Panc1 (cell line): ENCODE results near the gene SOBP. TPM values are rescaled to one million over a fixed set of nuclear protein-coding genes. Genes with fewer than 3 reads are reported as not detected.

Experiments used
- ATAC-seq: fragments of 200-7000 bp; cut with Tn5 transposase; 2 replicates; pipeline ENCODE4 v1.9.1; 2020; ENCODE audit warnings: mild to moderate bottlenecking, moderate library complexity
- BruUV-seq: library from RNA; stranded (reverse); fragments of 400-500 nt; replicated peaks from 2 replicates; lab custom pipeline; 2021; lab: Mats Ljungman, UMichigan
- CTCF ChIA-PET: fragments of 300-600 bp; sonication (Branson Sonifier 250); formaldehyde crosslinking; loops from one replicate; lab custom pipeline; 2022; ENCODE audit warnings: antibody characterized with exemption; lab: Charles Lee
- POLR2A ChIA-PET: fragments of 300-600 bp; sonication (Branson Sonifier 250); formaldehyde crosslinking; loops from one replicate; lab custom pipeline; 2022; ENCODE audit warnings: antibody characterized with exemption; lab: Charles Lee
- DNase-seq: peaks from one replicate; pipeline ENCODE4 v3.0.0-alpha.2; 2010; ENCODE audit warnings: low read depth, low spot score
- H3K27ac ChIP-seq: 2 replicates; pipeline ENCODE4 v1.5.1; 2011; ENCODE audit warnings: mild to moderate bottlenecking, low read length, inconsistent platforms
- H3K27me3 ChIP-seq: fragments of 200-500 bp; sonication (Bioruptor generic); 2 replicates; pipeline ENCODE4 v1.6.0; 2014; ENCODE audit warnings: low read length, inconsistent platforms; ENCODE audit not compliant: control insufficient read depth, insufficient read depth
- H3K36me3 ChIP-seq: fragments of 200-500 bp; sonication (Bioruptor generic); 2 replicates; pipeline ENCODE4 v1.5.1; 2014; ENCODE audit warnings: inconsistent platforms, mild to moderate bottlenecking, low read length, moderate library complexity; ENCODE audit not compliant: control insufficient read depth, insufficient read depth
- H3K4me1 ChIP-seq: 2 replicates; pipeline ENCODE4 v1.5.1; 2011; ENCODE audit warnings: inconsistent platforms, mild to moderate bottlenecking, low read length, moderate library complexity; ENCODE audit not compliant: control insufficient read depth, insufficient read depth
- H3K4me3 ChIP-seq, 2 experiments: 2 replicates each; pipeline ENCODE4 v1.5.1; 2011 to 2012; ENCODE audit warnings: low read depth in 2 of 2, low read length in 2 of 2, mild to moderate bottlenecking in 2 of 2, inconsistent platforms in 1 of 2, moderate library complexity in 1 of 2
- H3K9me3 ChIP-seq: fragments of 200-500 bp; sonication (Bioruptor generic); 2 replicates; pipeline ENCODE4 v1.5.1; 2014; ENCODE audit warnings: low read depth, mild to moderate bottlenecking, inconsistent platforms, low read length, moderate library complexity; ENCODE audit not compliant: control insufficient read depth, insufficient read depth
- POLR2AphosphoS5 ChIP-seq: IDR thresholded peaks from 2 replicates; pipeline ENCODE4 v1.6.1; 2012; ENCODE audit warnings: mild to moderate bottlenecking, low read depth, low read length, moderate library complexity
- SIN3A ChIP-seq: IDR thresholded peaks from 2 replicates; pipeline ENCODE4 v1.6.1; 2012; ENCODE audit warnings: low read depth, mild to moderate bottlenecking, low read length, moderate library complexity, borderline replicate concordance; ENCODE audit not compliant: insufficient read depth
- TCF7L2 ChIP-seq: IDR thresholded peaks from 2 replicates; pipeline ENCODE4 v1.6.1; 2011; ENCODE audit warnings: mild to moderate bottlenecking, low read depth, low read length, inconsistent platforms
- in situ Hi-C: cut with HindIII; loops from 2 replicates; pipeline ENCODE4 v1.10.0; 2016; ENCODE audit warnings: low sequenced_read_pairs, low pct_unique_long_range_greater_than_20kb
- intact Hi-C: fragments of 100-400 bp; cut with micrococcal nuclease; formaldehyde crosslinking; loops from one replicate; pipeline ENCODE4 v1.10.0; 2022; ENCODE audit not compliant: unreplicated experiment
- total RNA-seq: library from RNA; stranded (reverse); gene quantifications from one replicate; pipeline ENCODE4 v1.2.1, GENCODE V29; 2021; ENCODE audit not compliant: unreplicated experiment
- TF ChIP-seq, protein P1 (sequence below): fragments of 450-650 bp; IDR thresholded peaks from 2 replicates; pipeline ENCODE4 v1.5.1; 2017; ENCODE audit warnings: mild to moderate bottlenecking
- TF ChIP-seq, protein P2 (sequence below), 2 experiments: IDR thresholded peaks; 2 replicates each; pipeline ENCODE4 v1.6.1; 2011 to 2012; ENCODE audit warnings: low read depth in 2 of 2, control low read depth in 1 of 2, low read length in 1 of 2, mild to moderate bottlenecking in 1 of 2, moderate library complexity in 1 of 2; ENCODE audit not compliant: insufficient read depth in 1 of 2

The SOBP gene
- total RNA-seq, 1 experiment from 2014 or later: 9.0 TPM

DNA sequence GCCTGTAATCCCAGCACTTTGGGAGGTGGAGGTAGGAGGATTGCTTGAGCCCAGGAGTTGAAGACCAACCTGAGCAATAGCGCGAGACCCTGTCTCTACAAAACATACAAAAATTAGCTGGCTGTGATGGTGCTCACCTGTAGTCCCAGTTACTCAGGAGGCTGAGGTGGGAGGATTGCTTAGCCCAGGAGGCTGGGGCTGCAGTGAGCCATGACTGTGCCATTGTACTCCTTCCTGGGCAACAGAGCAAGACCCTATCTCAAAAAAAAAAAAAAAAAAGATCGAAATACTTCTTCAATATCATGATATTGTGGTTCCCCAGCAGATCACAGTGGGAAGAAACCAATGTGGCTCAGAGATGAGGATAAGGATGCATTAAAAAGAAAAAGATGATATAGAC lies 47.6 kb downstream of the SOBP start:
- in situ Hi-C loops (no loop called here), intact Hi-C loops (no loop called here)
- no peak overlapping the region for H3K4me3 ChIP-seq
- no TSS peak for BruUV-seq
- ATAC-seq (no peak), DNase-seq (no peak)
- CTCF ChIA-PET: no interaction called here
- H3K9me3 ChIP-seq: no peaks in the 10 kb centered on the region
- H3K27me3 ChIP-seq: no peaks in the 10 kb centered on the region
- H3K4me1 ChIP-seq: peaks cover 12% of the 10 kb centered on the region
- no peak overlapping the region for H3K27ac ChIP-seq
- POLR2A ChIA-PET: no interaction called here
- no peaks in the 10 kb centered on the region; the same call in 1 of the 2 replicates for H3K36me3 ChIP-seq
- TF ChIP-seq POLR2AphosphoS5: no peak

DNA sequence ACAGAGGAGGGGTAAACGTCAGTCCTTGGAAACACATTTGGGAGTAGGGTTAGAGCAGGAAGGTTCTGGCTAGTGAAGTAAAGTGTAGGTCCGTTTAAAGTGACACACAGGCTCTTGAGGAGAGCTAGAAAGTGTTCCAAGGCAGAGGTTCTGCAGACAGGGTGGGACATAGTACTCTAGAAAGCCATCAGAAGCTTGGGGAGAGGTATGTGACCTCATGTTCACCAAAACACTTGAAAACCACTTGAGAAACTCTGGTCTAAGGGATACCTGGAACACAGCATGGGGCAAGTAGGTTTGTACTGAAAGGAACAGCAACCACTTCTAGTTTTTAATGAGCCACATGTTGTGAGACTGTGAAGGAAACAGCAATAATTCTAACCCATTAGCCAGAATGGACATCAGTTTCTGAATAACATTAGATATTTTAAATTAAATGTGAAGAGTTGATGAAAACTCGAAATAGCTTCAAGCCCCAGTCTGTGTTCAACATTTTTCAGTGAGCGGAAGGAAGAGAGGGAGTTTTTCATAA lies 49.0 kb downstream of the SOBP start:
- ChIA-PET CTCF (no interaction called here), POLR2A (no interaction called here)
- Histone ChIP-seq H3K9me3 (no peaks in the 10 kb centered on the region), H3K4me3 (no peak overlapping the region), H3K36me3 (no peaks in the 10 kb centered on the region; the same call in 1 of the 2 replicates), H3K27ac (peak overlapping the region; percentile 48; the same call in 1 of the 2 replicates), H3K4me1 (peaks cover 12% of the 10 kb centered on the region), H3K27me3 (no peaks in the 10 kb centered on the region)
- intact Hi-C loops (no loop called here), in situ Hi-C loops (no loop called here)
- DNase-seq: no peak
- no peak for ATAC-seq
- TF ChIP-seq SIN3A (no peak), POLR2AphosphoS5 (no peak), TCF7L2 (no peak)
- TF ChIP-seq, protein P1, sequence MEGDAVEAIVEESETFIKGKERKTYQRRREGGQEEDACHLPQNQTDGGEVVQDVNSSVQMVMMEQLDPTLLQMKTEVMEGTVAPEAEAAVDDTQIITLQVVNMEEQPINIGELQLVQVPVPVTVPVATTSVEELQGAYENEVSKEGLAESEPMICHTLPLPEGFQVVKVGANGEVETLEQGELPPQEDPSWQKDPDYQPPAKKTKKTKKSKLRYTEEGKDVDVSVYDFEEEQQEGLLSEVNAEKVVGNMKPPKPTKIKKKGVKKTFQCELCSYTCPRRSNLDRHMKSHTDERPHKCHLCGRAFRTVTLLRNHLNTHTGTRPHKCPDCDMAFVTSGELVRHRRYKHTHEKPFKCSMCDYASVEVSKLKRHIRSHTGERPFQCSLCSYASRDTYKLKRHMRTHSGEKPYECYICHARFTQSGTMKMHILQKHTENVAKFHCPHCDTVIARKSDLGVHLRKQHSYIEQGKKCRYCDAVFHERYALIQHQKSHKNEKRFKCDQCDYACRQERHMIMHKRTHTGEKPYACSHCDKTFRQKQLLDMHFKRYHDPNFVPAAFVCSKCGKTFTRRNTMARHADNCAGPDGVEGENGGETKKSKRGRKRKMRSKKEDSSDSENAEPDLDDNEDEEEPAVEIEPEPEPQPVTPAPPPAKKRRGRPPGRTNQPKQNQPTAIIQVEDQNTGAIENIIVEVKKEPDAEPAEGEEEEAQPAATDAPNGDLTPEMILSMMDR: no peak
- TF ChIP-seq, protein P2, sequence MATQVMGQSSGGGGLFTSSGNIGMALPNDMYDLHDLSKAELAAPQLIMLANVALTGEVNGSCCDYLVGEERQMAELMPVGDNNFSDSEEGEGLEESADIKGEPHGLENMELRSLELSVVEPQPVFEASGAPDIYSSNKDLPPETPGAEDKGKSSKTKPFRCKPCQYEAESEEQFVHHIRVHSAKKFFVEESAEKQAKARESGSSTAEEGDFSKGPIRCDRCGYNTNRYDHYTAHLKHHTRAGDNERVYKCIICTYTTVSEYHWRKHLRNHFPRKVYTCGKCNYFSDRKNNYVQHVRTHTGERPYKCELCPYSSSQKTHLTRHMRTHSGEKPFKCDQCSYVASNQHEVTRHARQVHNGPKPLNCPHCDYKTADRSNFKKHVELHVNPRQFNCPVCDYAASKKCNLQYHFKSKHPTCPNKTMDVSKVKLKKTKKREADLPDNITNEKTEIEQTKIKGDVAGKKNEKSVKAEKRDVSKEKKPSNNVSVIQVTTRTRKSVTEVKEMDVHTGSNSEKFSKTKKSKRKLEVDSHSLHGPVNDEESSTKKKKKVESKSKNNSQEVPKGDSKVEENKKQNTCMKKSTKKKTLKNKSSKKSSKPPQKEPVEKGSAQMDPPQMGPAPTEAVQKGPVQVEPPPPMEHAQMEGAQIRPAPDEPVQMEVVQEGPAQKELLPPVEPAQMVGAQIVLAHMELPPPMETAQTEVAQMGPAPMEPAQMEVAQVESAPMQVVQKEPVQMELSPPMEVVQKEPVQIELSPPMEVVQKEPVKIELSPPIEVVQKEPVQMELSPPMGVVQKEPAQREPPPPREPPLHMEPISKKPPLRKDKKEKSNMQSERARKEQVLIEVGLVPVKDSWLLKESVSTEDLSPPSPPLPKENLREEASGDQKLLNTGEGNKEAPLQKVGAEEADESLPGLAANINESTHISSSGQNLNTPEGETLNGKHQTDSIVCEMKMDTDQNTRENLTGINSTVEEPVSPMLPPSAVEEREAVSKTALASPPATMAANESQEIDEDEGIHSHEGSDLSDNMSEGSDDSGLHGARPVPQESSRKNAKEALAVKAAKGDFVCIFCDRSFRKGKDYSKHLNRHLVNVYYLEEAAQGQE (IDR thresholded peaks at IDR 0.05; ENCODE audit: insufficient read depth in 1 of 2, low read depth in 2 of 2, low read length in 1 of 2): no peak
- no TSS peak for BruUV-seq

DNA sequence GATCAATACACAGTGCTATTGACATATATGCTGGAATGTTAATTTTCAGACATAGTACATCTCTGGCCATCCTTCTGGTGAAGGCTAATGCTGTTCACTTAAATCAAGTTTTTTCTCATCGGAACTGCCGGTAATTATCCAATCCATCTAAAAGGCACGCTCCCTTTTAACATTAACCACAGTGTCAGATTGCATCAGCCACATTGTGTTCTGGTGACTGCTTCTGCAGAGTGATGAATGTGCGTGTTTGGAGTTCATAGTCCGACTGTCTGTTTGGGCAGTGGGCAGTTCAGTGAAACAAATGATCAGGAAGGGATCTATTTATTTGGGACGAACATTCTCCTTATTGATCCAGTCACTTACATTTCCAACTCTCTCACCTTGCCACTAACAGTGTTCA lies 49.5 kb downstream of the SOBP start:
- in situ Hi-C loops (no loop called here), intact Hi-C loops (no loop called here)
- no peaks in the 10 kb centered on the region for H3K27me3 ChIP-seq
- H3K4me3 ChIP-seq: no peak overlapping the region
- H3K4me1 ChIP-seq: peaks cover 12% of the 10 kb centered on the region
- no peak for DNase-seq
- CTCF ChIA-PET: no interaction called here
- TF ChIP-seq TCF7L2: no peak
- TF ChIP-seq, protein P2 (IDR thresholded peaks at IDR 0.05; ENCODE audit: insufficient read depth in 1 of 2, low read depth in 2 of 2, low read length in 1 of 2): no peak
- TF ChIP-seq, protein P1: no peak
- TF ChIP-seq SIN3A: no peak
- no peak for TF ChIP-seq POLR2AphosphoS5
- no peak for ATAC-seq
- H3K9me3 ChIP-seq: no peaks in the 10 kb centered on the region
- peak overlapping the region; percentile 48; the same call in 1 of the 2 replicates for H3K27ac ChIP-seq
- POLR2A ChIA-PET: no interaction called here
- H3K36me3 ChIP-seq: no peaks in the 10 kb centered on the region; the same call in 1 of the 2 replicates
- no TSS peak for BruUV-seq
